Esophagus (tissue), 2 donors: ENCODE measurements around the gene NFIX. TPM values are rescaled to one million over a fixed set of nuclear protein-coding genes. Genes with fewer than 3 reads are reported as not detected.
A peak's percentile ranks its signal among the peaks of the same experiment; 100 is the strongest.
"Not testable (repeated sequence)": the region's sequence is repeated elsewhere in the genome, so short reads cannot be mapped to it uniquely, and the experiment has no call there.

Source experiments
- H3K27ac ChIP-seq, 2 donors: one replicate each; pipeline ENCODE4 v1.5.1; 2013; ENCODE audit warnings: low read depth in 2 of 2, mild to moderate bottlenecking in 2 of 2, inconsistent platforms in 1 of 2, low read length in 1 of 2, moderate library complexity in 1 of 2
- H3K27me3 ChIP-seq, 2 donors: one replicate each; pipeline ENCODE4 v1.6.1; 2013; ENCODE audit warnings: low read length in 2 of 2, control low read depth in 1 of 2, mild to moderate bottlenecking in 1 of 2; ENCODE audit not compliant: insufficient read depth in 2 of 2, control insufficient read depth in 1 of 2
- H3K36me3 ChIP-seq, 2 donors: one replicate each; pipeline ENCODE4 v1.6.1; 2013; ENCODE audit warnings: low read length in 1 of 2; ENCODE audit not compliant: control insufficient read depth in 2 of 2, insufficient read depth in 2 of 2
- H3K4me1 ChIP-seq, 2 donors: one replicate each; pipeline ENCODE4 v1.6.1; 2013; ENCODE audit warnings: low read length in 1 of 2; ENCODE audit not compliant: control insufficient read depth in 2 of 2, insufficient read depth in 2 of 2
- H3K4me3 ChIP-seq, 2 donors: one replicate each; pipeline ENCODE4 v1.5.1; 2013; ENCODE audit warnings: low read length in 2 of 2, mild to moderate bottlenecking in 2 of 2, low read depth in 1 of 2, moderate library complexity in 1 of 2
- H3K9me3 ChIP-seq, 2 donors: one replicate each; pipeline ENCODE4 v1.6.1; 2013; ENCODE audit warnings: mild to moderate bottlenecking in 2 of 2, low read depth in 1 of 2, low read length in 1 of 2, moderate library complexity in 1 of 2; ENCODE audit not compliant: control insufficient read depth in 2 of 2, insufficient read depth in 1 of 2
- WGBS, 2 donors: extraction: QIAGEN DNeasy Blood & Tissue Kit; methylation state at CpG; one replicate each; pipeline ENCODE4 v1.1.7; 2013; 5-methylcytosine and 5-hydroxymethylcytosine counted together
- polyA plus RNA-seq, 2 donors: library from polyadenylated mRNA; stranded (reverse); fragments of 200-250 nt; gene quantifications; one replicate each; pipeline ENCODE4 v1.2.3, GENCODE V29; 2013
- donor health status: healthy with polysubstance abuse.
- donor health status: Bipolar disorder and iron deficiency.

The NFIX gene
- polyA plus RNA-seq, 2 donors: 26.9 to 38.5 TPM

DNA sequence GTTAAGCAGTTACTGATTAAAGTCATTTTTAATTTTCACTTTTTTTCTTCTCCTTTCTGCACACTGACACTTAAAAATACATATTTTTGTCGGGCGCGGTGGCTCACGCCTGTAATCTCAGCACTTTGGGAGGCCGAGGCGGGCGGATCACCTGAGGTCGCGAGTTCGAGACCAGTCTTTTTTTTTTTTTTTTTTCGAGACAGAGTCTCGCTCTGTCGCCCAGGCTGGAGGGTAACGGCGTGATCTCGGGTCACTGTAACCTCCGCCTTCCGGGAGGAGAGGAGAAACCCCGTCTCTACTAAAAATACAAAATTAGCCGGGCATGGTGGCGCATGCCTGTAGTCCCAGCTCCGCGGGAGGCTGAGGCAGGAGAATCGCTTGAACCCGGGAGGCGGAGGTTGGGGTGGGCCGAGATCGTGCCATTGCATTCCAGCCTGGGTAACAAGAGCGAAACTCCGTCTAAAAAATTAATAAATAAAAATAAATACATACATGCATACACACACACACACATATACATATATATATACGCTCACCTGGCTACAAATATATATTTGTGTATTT, 37.8 kb upstream of the NFIX start:
- H3K4me3 ChIP-seq: peak overlapping the region; percentile 67 to 88
- H3K36me3 ChIP-seq, H3K4me1 ChIP-seq, H3K27me3 ChIP-seq, H3K9me3 ChIP-seq: not testable (repeated sequence)
- peak overlapping the region; percentile 91 to 98 for H3K27ac ChIP-seq
- 31 to 33% methylated on average over 31 of the region's 31 CpGs for WGBS, 2 donors

GRCh38 chr19:12959481-12959880, 35.8 kb upstream of the NFIX start:
- Histone ChIP-seq H3K27ac (no peak overlapping the region), H3K36me3 (no peaks in the 10 kb centered on the region), H3K4me3 (no peak overlapping the region), H3K4me1 (peaks cover 0 to 1% of the 10 kb centered on the region in 2 donors), H3K9me3 (no peaks in the 10 kb centered on the region), H3K27me3 (no peaks in the 10 kb centered on the region)
- WGBS, 2 donors: 69 to 72% methylated on average over 6 of the region's 6 CpGs

- no peaks in the 10 kb centered on the region for H3K27me3 ChIP-seq
- H3K9me3 ChIP-seq: no peaks in the 10 kb centered on the region
- peak overlapping the region; percentile 35 to 42 for H3K4me3 ChIP-seq
- H3K36me3 ChIP-seq: no peaks in the 10 kb centered on the region
- peak overlapping the region; percentile 15 to 77 for H3K27ac ChIP-seq
- WGBS, 2 donors: 0 to 1% methylated on average over 25 to 34 of the region's 34 CpGs
- H3K4me1 ChIP-seq: peaks cover 0 to 2% of the 10 kb centered on the region in 2 donors
These were observed 30.1 kb upstream of the NFIX start for GRCh38 chr19:12965017-12965811.

- Histone ChIP-seq H3K4me3 (no peak overlapping the region), H3K36me3 (no peaks in the 10 kb centered on the region), H3K27me3 (no peaks in the 10 kb centered on the region), H3K27ac (peak overlapping the region in 1 of 2 donors; percentile 77), H3K4me1 (peaks cover 0 to 2% of the 10 kb centered on the region in 2 donors), H3K9me3 (no peaks in the 10 kb centered on the region)
- 41 to 42% methylated on average over 8 of the region's 8 CpGs for WGBS, 2 donors
These were observed 29.5 kb upstream of the NFIX start for GRCh38 chr19:12965812-12966135.

DNA sequence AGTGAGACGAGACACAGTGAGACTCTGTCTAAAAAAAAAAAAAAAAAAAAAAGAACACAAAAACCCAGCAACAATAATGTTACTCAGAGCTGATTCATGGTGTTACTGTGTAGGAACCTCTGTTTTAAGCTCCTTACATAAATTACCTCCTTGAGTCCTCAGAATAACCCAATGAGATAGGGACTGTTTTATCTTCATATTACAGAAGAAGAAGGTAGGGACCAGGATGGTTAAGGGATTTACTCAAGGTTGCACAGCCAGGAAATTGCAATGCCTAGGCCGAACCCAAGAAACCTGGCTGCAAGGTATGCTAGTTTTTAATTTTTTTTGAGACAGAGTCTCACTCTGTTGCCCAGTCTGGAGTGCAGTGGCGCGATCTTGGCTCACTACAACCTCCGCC, 27.4 kb upstream of the NFIX start:
- Histone ChIP-seq H3K36me3 (no peaks in the 10 kb centered on the region), H3K27me3 (no peaks in the 10 kb centered on the region), H3K4me3 (no peak overlapping the region), H3K27ac (no peak overlapping the region), H3K9me3 (no peaks in the 10 kb centered on the region), H3K4me1 (peaks cover 0 to 2% of the 10 kb centered on the region in 2 donors)
- WGBS, 2 donors: 87 to 90% methylated on average over 5 of the region's 5 CpGs

- no peaks in the 10 kb centered on the region for H3K36me3 ChIP-seq
- H3K4me1 ChIP-seq: peaks cover 0 to 3% of the 10 kb centered on the region in 2 donors
- 32 to 44% methylated on average over 14 of the region's 14 CpGs for WGBS, 2 donors
- H3K4me3 ChIP-seq: no peak within 1 kb of the TSS
- H3K27ac ChIP-seq: peak within 1 kb of the TSS in 1 of 2 donors; percentile 33
- no peaks in the 10 kb centered on the region for H3K9me3 ChIP-seq
- no peaks in the 10 kb centered on the region for H3K27me3 ChIP-seq
These were observed 25.8 kb upstream of the NFIX start, which contains the start of gene DAND5 for GRCh38 chr19:12969292-12969988. Gene DAND5, plus strand, starts transcription at chr19:12969576. Its CDS starts 85 bp downstream, at chr19:12969661.

DNA sequence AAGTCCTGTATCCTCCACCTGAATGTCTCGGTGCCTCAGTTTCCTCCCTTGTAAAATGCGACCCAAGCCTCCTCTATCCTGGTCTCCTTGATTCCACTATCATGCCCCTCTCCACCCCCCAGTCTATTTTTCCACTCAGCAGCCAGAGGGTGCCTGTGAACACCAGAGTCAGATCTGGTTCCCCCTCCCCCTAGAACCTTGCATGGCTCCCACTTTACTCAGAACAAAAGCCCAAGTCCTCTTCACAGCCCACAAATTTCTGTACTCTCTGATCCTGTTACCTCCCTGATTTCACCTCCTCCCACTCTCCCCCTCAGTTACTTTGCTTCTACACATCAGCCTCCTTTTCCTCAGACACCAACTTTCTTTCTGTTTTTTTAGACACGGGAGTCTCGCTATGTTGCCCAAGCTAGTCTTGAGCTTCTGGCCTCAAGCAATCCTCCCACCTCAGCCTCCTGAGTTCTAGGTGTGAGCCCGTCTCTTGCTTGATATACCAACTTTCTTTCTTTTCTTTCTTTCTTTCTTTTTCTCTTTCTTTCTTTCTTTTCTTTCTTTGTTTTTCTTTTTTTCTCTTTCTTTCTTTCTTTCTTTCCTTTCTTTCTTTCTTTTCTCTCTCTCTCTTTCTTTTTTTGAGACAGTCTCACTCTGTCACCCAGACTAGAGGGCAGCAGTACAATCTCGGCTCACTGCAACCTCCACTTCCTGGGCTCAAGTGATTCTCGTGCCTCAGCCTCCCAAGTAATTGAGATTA, 25.0 kb upstream of the NFIX start:
- H3K4me3 ChIP-seq: no peak overlapping the region
- no peaks in the 10 kb centered on the region for H3K27me3 ChIP-seq
- H3K4me1 ChIP-seq: peaks cover 0 to 4% of the 10 kb centered on the region in 2 donors
- H3K27ac ChIP-seq: no peak overlapping the region
- no peaks in the 10 kb centered on the region for H3K36me3 ChIP-seq
- no peaks in the 10 kb centered on the region for H3K9me3 ChIP-seq
- WGBS, 2 donors: 84 to 90% methylated on average over 7 of the region's 7 CpGs

- no peaks in the 10 kb centered on the region for H3K36me3 ChIP-seq
- WGBS, 2 donors: 89 to 90% methylated on average over 16 of the region's 16 CpGs
- H3K9me3 ChIP-seq: no peaks in the 10 kb centered on the region
- no peaks in the 10 kb centered on the region for H3K27me3 ChIP-seq
- peaks cover 0 to 4% of the 10 kb centered on the region in 2 donors for H3K4me1 ChIP-seq
- H3K27ac ChIP-seq: no peak overlapping the region
- H3K4me3 ChIP-seq: no peak overlapping the region
These were observed 22.0 kb upstream of the NFIX start for GRCh38 chr19:12973236-12973635.
